ENCODE results near the gene SUGCT.

- TF ChIP-seq CTCF (IDR thresholded peaks at IDR 0.05) (no peak), POLR2A (IDR thresholded peaks at IDR 0.05) (no peak)
Measured at GRCh38 chr7:40610461-40610860, 475.7 kb downstream of the SUGCT start.
